ENCODE results near the gene PCDHGA5. TPM values are rescaled to one million over a fixed set of nuclear protein-coding genes. Genes with fewer than 3 reads are reported as not detected.

The PCDHGA5 gene
- total RNA-seq: 0.55 and 0.87 TPM in 2 replicates

DNA sequence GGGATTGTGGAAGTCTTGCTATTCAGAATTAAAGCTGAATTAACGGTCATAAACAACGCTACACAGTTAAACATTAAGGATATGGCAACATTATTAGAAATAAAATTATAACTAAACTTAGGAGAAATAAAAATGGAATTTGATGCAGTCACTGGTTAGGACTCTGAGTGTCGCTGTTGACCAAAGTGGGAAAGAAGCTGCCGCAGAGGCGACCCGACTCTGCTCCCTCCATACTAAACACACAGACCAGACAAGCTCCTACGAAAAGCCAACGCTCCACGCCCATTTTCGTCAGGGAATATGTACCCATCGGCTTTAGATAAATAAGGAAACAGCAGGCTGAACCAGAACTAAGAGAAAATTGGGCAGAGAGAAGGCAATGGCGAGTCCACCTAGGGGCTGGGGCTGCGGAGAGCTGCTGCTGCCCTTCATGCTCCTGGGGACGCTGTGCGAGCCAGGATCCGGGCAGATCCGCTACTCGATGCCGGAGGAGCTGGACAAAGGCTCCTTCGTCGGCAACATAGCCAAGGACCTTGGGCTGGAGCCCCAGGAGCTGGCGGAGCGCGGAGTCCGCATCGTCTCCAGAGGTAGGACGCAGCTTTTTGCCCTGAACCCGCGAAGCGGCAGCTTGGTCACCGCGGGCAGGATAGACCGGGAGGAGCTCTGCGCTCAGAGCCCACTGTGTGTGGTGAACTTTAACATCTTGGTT lies at the start of gene PCDHGA5:
TSS of gene PCDHGA5 (plus strand) at position 211 of the 709 bp plus-strand sequence. CDS start at position 380, 169 bp downstream.

DNA sequence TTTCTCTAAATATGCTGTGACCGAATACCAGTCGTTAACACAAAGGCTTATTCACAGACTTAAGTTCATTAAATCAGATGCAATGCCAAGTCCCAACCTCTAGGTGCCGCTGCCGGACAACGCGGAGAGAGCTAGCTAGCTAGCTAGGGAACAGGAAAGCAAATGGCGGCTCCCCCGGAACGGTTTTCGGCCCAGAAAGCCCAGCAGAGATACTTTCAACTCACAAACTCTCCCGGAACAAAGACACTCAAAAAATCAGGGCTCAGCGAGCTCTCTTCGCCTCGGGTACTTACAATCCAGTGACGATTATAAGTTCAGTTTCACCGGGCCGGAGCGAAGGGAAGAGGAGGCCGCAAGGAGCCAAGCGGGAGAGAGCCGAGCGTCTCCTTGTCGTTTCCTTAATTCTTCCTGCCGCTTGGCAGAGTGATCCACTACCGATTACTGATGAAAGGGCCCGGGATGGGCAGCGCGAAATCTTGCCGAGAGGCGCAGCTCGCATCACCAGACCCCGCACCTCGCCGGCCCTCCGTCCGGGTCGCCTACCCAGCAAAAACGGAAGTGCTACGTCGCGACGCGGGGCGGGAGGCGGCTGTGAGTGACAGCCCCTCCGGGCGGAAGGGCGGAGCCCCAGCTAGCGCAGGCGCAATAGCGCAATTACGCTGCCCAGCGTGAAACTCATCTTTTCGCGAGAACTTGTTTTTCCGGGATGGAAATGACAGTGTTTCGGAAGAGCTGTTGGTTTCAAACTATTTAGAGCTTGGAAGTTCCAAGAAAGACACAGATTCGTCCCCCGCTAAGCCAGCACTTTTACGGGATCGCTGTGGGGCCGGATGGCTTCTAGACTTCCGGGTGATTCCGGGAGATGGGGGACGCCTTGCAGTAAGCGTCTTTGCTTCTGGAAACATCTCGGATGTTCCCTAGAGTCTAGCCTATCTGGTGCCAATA lies 43.5 kb upstream of the PCDHGA5 start, which contains the start of gene TAF7:
TSS of gene TAF7 (minus strand) at position 560 of the 945 bp plus-strand sequence. CDS start 740 bp downstream, outside the sequence.

DNA sequence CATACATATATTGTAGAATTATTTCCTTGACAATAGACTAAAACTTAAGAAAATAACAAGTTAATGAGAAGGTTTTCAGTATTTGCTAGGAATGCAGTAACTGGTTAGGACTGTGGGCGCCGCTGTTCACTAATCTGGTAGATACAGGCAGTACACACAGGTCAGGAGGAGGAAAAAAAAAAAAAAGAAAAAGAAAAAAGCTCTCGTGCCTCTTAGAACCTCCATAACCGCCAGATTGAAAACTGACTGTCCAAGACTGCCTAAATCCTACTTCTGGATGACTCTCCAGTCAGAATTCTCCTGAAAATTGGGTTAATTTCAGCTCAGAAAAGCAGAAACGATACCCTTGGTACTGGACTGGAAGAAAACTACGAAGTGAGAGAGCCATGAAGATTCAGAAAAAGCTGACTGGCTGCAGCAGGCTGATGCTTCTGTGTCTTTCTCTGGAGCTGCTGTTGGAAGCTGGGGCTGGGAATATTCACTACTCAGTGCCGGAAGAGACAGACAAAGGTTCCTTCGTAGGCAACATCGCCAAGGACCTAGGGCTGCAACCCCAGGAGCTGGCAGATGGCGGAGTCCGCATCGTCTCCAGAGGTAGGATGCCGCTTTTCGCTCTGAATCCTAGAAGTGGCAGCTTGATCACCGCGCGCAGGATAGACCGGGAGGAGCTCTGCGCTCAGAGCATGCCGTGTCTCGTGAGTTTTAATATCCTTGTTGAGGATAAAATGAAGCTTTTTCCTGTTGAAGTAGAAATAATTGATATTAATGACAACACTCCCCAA lies 33.5 kb upstream of the PCDHGA5 start, which contains the start of gene PCDHGA1:
TSS of gene PCDHGA1 (plus strand) at position 216 of the 782 bp plus-strand sequence.

DNA sequence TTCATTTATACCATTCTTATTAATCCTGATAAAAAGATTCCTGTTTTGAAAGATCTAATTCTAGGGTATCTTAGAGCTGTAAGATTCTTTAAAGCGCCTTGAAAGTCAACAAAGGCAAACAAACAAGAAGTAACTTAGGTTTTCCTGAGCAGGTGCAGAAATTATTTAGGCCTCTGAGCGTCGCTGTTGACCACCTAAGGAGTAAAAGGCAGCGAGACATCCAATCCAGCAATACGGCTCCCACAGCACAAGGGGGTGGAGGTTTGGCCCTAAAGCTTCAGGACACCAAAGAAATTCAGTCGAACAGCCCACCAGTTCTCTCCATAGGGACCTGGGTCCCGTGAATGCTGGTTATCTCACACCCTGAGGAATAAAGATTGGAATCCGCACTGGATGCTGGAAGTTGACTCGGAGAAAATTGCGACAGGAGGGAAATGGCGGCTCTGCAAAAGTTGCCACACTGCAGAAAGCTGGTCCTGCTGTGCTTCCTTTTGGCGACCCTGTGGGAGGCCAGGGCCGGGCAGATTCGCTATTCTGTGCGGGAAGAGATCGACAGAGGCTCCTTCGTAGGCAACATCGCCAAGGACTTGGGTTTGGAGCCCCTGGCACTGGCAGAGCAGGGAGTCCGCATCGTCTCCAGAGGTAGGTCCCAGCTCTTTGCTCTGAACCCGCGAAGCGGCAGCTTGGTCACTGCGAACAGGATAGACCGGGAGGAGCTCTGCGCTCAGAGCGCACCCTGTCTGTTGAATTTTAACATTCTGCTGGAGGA lies 25.2 kb upstream of the PCDHGA5 start, which contains the start of gene PCDHGA2:
TSS of gene PCDHGA2 (plus strand) at position 223 of the 769 bp plus-strand sequence.

DNA sequence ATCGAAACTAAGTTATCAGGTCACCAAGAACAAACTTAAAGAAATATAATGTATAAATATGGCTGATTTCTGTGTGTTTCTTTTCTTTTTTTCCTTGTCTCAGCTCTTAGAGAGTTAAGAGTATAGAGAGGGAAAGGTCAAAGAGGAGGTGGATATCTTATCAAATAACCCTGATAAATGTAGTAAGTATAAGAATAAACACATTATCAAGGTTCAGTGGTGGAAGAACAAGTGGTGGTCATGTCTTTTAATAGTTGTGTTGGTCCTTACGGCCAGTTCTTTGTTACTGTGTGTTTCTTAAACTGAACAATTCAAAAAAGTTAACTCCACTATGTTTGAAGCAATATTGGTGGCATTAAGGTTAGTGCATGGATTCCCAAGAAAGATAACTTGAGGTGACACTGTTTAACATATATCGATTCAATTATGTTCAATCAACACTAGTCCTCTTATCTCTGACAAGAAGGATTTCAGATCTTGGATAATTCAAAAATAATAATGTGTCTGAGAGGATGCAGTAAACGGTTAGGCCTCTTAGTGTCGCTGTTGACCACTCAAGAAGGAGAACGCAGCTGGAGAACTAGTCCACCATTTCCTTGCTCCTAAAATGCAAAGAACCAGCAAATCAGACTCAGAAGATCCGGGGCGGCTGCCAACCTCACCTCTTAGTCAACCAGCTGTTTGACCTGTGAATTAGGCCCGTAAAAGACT lies 20.6 kb upstream of the PCDHGA5 start, which contains the start of gene PCDHGA3:
TSS of gene PCDHGA3 (plus strand) at position 588 of the 711 bp plus-strand sequence. CDS start 205 bp downstream, outside the sequence.

DNA sequence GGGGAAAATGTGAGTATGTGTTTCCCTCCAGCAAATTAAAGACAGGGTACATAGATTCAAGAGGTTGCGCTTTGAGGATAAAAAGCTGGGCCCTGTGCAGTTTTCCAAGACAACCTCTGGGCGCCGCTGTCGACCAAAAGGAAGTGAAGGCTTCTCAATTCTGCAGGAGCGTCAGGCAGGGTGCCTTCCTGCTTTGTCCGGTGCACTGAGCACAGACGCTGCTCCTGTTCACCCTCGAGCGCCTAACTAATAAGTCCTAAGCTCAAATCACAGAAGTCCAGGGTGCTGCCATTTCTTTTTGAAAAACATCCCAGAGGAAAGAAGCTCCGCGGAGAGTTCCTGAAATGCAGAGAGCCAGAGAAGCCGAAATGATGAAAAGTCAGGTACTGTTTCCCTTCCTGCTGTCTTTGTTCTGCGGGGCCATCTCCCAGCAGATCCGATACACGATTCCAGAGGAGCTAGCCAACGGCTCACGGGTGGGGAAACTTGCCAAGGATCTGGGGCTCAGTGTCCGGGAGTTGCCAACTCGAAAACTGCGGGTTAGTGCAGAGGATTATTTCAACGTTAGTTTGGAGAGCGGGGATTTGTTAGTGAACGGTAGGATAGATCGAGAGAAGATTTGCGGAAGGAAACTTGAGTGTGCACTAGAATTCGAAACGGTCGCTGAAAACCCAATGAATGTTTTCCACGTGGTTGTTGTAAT lies 13.9 kb upstream of the PCDHGA5 start, which contains the start of gene PCDHGB1:
TSS of gene PCDHGB1 (plus strand) at position 183 of the 703 bp plus-strand sequence. CDS start at position 345, 162 bp downstream.

DNA sequence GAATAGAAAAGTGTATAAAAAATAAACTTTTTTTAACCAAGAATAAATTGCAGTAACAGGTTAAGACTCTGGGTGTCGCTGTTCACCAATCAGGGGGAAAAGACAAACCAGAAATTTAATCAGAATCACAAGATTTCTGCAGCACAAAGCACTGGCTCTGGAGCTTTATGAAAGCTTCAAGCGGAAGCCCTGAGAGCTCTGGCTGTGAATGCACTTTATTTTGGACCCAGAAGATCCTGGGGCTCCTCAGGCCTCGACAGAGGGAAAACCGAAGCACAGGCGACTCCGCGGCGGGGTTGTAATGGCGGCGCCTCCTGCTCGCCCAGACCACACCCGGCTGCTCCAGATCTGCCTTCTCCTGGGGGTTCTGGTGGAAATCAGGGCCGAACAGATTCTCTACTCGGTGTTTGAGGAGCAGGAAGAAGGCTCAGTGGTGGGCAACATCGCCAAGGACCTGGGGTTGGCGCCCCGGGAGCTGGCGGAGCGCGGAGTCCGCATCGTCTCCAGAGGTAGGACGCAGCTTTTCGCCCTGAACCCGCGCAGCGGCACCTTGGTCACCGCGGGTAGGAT lies 9.0 kb upstream of the PCDHGA5 start, which contains the start of gene PCDHGA4:
TSS of gene PCDHGA4 (plus strand) at position 122 of the 570 bp plus-strand sequence. CDS start at position 209, 87 bp downstream.

DNA sequence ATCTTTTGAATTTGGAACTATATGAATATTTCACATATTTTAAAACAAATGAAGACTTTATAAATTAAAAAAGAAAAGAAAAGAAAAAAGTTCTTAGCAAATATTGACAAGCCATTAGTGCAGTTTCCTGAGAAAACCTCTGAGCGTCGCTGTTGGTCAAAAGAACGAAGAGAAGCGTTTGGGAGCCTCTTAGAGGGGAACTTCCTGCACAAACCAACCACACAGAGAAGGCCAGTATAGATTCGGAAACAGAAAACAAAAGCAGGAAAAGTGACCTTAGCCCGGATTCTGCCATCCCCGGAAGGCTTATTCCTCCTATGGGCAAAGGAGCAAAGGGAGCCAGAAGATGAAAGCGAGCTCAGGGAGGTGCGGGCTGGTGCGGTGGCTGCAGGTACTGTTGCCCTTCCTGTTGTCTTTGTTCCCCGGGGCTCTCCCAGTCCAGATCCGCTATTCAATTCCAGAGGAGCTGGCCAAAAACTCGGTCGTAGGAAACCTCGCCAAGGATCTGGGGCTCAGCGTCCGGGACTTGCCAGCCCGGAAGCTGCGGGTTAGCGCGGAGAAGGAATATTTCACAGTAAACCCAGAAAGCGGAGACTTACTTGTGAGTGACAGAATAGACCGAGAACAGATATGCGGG lies 4.1 kb upstream of the PCDHGA5 start, which contains the start of gene PCDHGB2:
TSS of gene PCDHGB2 (plus strand) at position 205 of the 637 bp plus-strand sequence. CDS start at position 347, 142 bp downstream.

DNA sequence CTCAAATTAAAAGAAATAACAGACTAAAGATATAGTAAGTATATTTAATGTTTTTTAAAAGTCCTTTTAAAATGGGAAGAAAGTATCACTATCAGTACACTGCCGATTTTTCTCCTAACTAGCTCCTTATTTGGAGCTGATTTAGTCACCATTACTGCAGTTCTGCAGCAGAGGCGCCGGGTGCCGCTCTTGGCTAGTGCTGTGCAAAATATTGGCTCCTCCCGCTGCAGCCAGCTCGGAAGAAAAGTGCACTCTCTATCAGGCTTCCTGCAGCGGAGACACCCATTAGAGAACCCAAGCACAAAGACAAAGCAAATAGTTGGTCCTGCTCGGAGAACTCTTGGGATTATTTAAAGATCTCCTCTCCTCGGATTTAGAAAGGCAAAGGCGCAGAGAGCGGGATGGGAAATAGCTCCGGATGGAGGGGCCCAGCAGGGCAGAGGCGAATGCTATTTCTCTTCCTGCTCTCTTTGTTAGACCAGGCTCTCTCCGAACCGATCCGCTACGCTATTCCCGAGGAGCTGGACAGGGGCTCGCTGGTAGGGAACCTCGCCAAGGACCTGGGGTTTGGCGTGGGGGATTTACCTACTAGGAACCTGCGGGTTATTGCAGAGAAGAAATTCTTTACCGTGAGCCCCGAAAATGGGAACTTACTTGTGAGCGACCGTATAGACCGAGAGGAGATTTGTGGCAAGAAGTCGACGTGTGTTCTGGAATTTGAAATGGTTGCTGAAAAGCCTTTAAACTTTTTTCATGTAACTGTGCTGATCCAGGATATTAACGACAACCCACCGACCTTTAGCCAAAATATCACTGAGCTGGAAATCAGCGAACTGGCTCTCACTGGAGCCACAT lies 6.3 kb downstream of the PCDHGA5 start, which contains the start of gene PCDHGB3:
TSS of gene PCDHGB3 (plus strand) at position 249 of the 855 bp plus-strand sequence. CDS start at position 402, 153 bp downstream.

DNA sequence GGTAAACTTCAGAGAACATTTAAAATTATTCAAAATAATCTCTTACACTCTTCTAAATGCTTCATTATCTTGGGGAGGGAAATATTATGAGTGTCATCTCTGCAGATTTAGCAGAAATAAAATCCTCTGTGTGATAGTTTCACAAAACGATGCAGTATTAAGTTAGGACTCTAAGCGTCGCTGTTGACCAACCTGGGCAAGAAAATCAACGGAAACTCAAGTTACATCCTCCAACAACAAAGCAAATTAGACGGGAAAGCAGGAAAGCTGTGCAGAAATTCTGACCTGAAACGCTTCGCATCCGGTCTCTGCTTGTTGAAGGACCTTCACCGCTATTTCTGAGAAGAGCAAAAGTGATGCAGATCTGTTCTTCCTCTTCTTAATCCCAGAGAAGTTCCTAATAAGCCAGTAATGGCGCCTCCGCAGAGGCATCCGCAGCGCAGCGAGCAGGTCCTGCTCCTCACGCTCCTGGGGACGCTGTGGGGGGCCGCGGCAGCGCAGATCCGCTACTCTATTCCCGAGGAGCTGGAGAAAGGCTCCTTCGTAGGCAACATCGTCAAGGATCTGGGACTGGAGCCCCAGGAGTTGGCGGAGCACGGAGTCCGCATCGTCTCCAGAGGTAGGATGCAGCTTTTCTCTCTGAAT lies 9.8 kb downstream of the PCDHGA5 start, which contains the start of gene PCDHGA6:
TSS of gene PCDHGA6 (plus strand) at position 219 of the 645 bp plus-strand sequence. CDS start at position 412, 193 bp downstream.

DNA sequence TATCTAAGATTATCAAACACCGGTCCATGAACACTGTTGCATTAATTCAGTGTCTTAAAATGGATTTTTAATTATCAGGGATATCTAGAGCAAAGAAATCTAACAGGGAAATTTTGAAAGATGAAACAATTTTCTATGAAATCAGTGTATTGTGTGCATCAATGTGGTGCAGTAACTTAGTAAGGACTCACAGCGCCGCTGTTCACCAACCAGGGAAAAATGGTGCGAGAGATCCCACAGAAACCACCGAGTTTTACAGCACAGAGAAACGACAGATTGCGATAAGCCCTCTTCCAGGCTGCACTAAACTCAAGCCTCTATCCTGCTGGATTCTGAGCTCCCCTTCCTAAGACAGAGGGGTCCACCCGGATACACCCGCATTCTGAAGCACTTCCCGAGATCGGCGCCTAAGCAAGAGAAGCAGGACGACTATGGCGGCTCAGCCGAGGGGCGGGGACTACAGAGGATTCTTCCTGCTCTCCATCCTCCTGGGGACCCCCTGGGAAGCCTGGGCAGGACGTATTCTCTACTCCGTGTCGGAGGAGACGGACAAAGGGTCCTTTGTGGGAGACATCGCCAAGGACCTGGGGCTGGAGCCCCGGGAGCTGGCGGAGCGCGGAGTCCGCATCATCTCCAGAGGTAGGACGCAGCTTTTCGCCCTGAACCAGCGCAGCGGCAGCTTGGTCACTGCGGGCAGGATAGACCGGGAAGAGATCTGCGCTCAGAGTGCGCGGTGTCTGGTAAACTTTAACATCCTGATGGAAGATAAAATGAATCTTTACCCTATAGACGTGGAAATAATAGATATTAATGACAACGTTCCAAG lies 18.7 kb downstream of the PCDHGA5 start, which contains the start of gene PCDHGA7:
TSS of gene PCDHGA7 (plus strand) at position 274 of the 826 bp plus-strand sequence. CDS start at position 432, 158 bp downstream.

DNA sequence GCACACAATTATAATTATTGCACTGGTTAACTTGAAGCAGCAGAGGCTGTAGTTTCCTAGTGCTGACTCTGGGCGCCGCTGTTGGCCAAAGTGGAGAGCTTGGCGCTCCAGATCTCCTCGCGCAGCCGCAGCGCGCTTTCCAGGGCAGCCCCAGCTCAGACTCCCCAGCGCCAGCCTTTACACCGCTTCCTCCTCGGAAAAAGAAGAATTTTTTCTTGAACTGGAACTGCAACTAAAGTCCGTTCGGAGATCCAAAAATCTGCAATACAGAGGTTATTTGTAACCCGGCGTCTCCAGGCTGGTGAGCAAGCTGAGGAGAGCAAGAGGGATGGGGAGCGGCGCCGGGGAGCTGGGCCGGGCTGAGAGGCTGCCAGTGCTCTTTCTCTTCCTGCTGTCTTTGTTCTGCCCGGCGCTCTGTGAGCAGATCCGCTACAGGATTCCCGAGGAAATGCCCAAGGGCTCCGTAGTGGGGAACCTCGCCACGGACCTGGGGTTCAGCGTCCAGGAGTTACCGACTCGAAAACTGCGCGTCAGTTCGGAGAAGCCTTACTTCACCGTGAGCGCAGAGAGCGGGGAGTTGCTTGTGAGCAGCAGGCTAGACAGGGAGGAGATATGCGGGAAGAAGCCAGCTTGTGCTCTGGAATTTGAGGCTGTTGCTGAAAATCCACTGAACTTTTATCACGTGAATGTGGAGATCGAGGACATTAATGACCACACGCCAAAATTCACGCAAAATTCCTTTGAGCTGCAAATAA lies 23.8 kb downstream of the PCDHGA5 start, which contains the start of gene PCDHGB4:
TSS of gene PCDHGB4 (plus strand) at position 142 of the 755 bp plus-strand sequence. CDS start at position 329, 187 bp downstream.

DNA sequence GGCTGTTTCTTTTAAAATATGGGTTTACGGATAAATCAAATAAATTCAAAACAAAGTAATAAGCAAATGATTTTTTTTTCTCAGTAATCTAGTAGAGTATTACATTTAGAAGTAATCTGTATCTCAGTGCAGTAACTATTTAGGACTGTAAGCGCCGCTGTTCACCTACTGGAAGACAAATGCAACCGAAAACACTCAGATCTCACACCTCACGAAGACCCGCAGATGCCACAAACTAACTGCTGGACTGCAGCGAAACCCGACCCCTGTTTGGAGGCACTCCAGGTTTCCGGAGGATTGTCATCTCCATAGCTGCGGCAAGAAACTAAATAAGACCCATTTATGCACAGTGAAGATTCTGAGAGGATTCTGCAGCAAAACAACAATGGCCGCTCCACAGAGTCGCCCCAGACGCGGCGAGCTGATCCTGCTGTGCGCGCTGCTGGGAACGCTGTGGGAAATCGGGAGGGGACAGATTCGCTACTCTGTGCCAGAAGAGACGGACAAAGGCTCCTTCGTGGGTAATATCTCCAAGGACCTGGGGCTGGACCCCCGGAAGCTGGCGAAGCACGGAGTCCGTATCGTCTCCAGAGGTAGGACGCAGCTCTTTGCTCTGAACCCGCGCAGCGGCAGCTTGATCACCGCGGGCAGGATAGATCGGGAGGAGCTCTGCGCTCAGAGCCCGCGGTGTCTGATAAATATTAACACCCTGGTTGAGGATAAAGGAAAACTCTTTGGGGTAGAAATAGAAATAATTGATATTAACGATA lies 28.7 kb downstream of the PCDHGA5 start, which contains the start of gene PCDHGA8:
TSS of gene PCDHGA8 (plus strand) at position 205 of the 770 bp plus-strand sequence. CDS start at position 386, 181 bp downstream.

